HepG2 (cell line): ENCODE results near the gene CADM4. TPM values are rescaled to one million over a fixed set of nuclear protein-coding genes. Genes with fewer than 3 reads are reported as not detected.

Source experiments
- ATAC-seq: fragments of 200-7000 bp; cut with Tn5 transposase; 3 replicates; pipeline ENCODE4 v1.9.1; 2020; ENCODE audit warnings: mild to moderate bottlenecking, moderate library complexity
- BruUV-seq: library from RNA; stranded (reverse); fragments of 400-500 nt; replicated peaks from 2 replicates; lab custom pipeline; 2021; lab: Mats Ljungman, UMichigan
- CTCF ChIA-PET: fragments of 300-600 bp; formaldehyde crosslinking; extraction: SDS; loops from one replicate; lab custom pipeline; 2021; ENCODE audit warnings: low total read pairs, inconsistent platforms, low intra/inter-chr PET ratio; lab: Yijun Ruan, JAX
- POLR2A ChIA-PET: fragments of 350-600 bp; sonication (Branson Sonifier 250); formaldehyde crosslinking; loops from one replicate; lab custom pipeline; 2020; ENCODE audit warnings: antibody characterized with exemption, inconsistent platforms; lab: Yijun Ruan, JAX
- DNase-seq: peaks from one replicate; pipeline ENCODE4 v3.0.0-alpha.2; 2015; ENCODE audit warnings: low spot score
- FAIRE-seq: peaks from 3 replicates; lab custom pipeline; 2011; peaks lifted over from hg19 to GRCh38; lab: Jason Lieb, UNC
- H2AFZ ChIP-seq: one replicate; pipeline ENCODE4 v1.6.1; 2011; ENCODE audit warnings: low read length, inconsistent platforms
- H3K27ac ChIP-seq: fragments of 300-600 bp; 3 replicates; pipeline ENCODE4 v1.8.0; 2011; ENCODE audit warnings: mixed run types, mild to moderate bottlenecking, mixed read lengths, low read length, inconsistent platforms; ENCODE audit not compliant: insufficient read depth; ENCODE audit errors: extremely low read length
- H3K27me3 ChIP-seq, 2 experiments: fragments of 200-600 bp in 1 of 2; 2 replicates in 1 of 2; 3 replicates in 1 of 2; pipeline versions ENCODE4 v1.6.0 to v1.8.0; 2011; ENCODE audit warnings: low read length in 2 of 2, mild to moderate bottlenecking in 2 of 2, moderate library complexity in 2 of 2, inconsistent platforms in 1 of 2; ENCODE audit not compliant: insufficient read depth in 2 of 2, control insufficient read depth in 1 of 2
- H3K36me3 ChIP-seq, 2 experiments: fragments of 200-600 bp in 1 of 2; replicated peaks in 1 of 2; 2 replicates in 1 of 2; 3 replicates in 1 of 2; pipeline versions ENCODE4 v1.5.1 to v1.8.0; 2011; ENCODE audit warnings: low read length in 2 of 2, inconsistent platforms in 1 of 2; ENCODE audit not compliant: insufficient read depth in 2 of 2, control insufficient read depth in 1 of 2
- H3K4me1 ChIP-seq: 2 replicates; pipeline ENCODE4 v1.5.1; 2012; ENCODE audit warnings: low read length, inconsistent platforms; ENCODE audit not compliant: insufficient read depth
- H3K4me2 ChIP-seq: 2 replicates; pipeline ENCODE4 v1.6.0; 2011; ENCODE audit warnings: low read depth, low read length, inconsistent platforms
- H3K4me3 ChIP-seq, 3 experiments: fragments of 200-600 bp in 1 of 3; sonication (generic), shearing (Covaris generic) in 1 of 3; replicated peaks in 1 of 3; 2 replicates each; pipeline ENCODE4 v1.5.1; 2011 to 2016; ENCODE audit warnings: low read length in 3 of 3, inconsistent platforms in 2 of 3, low read depth in 2 of 3, mild to moderate bottlenecking in 2 of 3, control low read depth in 1 of 3, mixed read lengths in 1 of 3; ENCODE audit not compliant: insufficient read depth in 1 of 3
- H3K79me2 ChIP-seq: one replicate; pipeline ENCODE4 v1.6.1; 2011; ENCODE audit warnings: low read length, inconsistent platforms; ENCODE audit not compliant: insufficient read depth
- H3K9ac ChIP-seq: 2 replicates; pipeline ENCODE4 v1.6.0; 2011; ENCODE audit warnings: mild to moderate bottlenecking, low read depth, low read length, inconsistent platforms; ENCODE audit not compliant: insufficient read depth
- H3K9me3 ChIP-seq: 2 replicates; pipeline ENCODE4 v1.5.1; 2012; ENCODE audit warnings: mild to moderate bottlenecking, low read length
- H4K20me1 ChIP-seq: 2 replicates; pipeline ENCODE4 v1.6.0; 2011; ENCODE audit warnings: inconsistent platforms, mild to moderate bottlenecking, low read length, moderate library complexity; ENCODE audit not compliant: insufficient read depth
- CHD2 ChIP-seq: IDR thresholded peaks from 2 replicates; pipeline ENCODE4 v1.6.1; 2011; ENCODE audit warnings: low read depth, low read length, improper control_type of control experiment
- CSRNP1 ChIP-seq: sonication (generic); formaldehyde crosslinking; IDR thresholded peaks from 2 replicates; pipeline ENCODE4 v1.8.1; 2023; ENCODE audit warnings: mild to moderate bottlenecking, missing genetic modification reagents
- DMTF1 ChIP-seq: sonication (generic); formaldehyde crosslinking; IDR thresholded peaks from 2 replicates; pipeline ENCODE4 v1.4.0; 2020; ENCODE audit warnings: mild to moderate bottlenecking, missing genetic modification reagents
- HHEX ChIP-seq: IDR thresholded peaks from 2 replicates; pipeline ENCODE4 v1.6.1; 2016; ENCODE audit warnings: control low read depth
- REST ChIP-seq, 2 experiments: IDR thresholded peaks; 2 replicates each; pipeline ENCODE4 v1.6.1; 2011 to 2012; ENCODE audit warnings: low read length in 2 of 2, borderline replicate concordance in 1 of 2, low read depth in 1 of 2, mild to moderate bottlenecking in 1 of 2, moderate library complexity in 1 of 2
- RNF2 ChIP-seq: fragments of 450-650 bp; conservative IDR thresholded peaks from 2 replicates; pipeline ENCODE4 v1.6.1; 2016; ENCODE audit warnings: low read depth
- SCMH1 ChIP-seq: sonication (generic); formaldehyde crosslinking; IDR thresholded peaks from 2 replicates; pipeline ENCODE4 v1.9.0; 2021; ENCODE audit warnings: missing genetic modification reagents, mild to moderate bottlenecking, borderline replicate concordance
- SKI ChIP-seq: fragments of 450-650 bp; IDR thresholded peaks from one replicate; pipeline ENCODE4 v1.6.1; 2018; ENCODE audit warnings: mild to moderate bottlenecking; ENCODE audit not compliant: partially characterized antibody
- ZNF274 ChIP-seq: sonication (generic); formaldehyde crosslinking; IDR thresholded peaks from 2 replicates; pipeline ENCODE4 v1.5.1; 2020; ENCODE audit warnings: mild to moderate bottlenecking, missing genetic modification reagents
- ZNF331 ChIP-seq: sonication (generic); formaldehyde crosslinking; IDR thresholded peaks from 2 replicates; pipeline ENCODE4 v1.4.0; 2020; ENCODE audit warnings: missing genetic modification reagents
- ZNF501 ChIP-seq: sonication (generic); formaldehyde crosslinking; IDR thresholded peaks from 2 replicates; pipeline ENCODE4 v1.5.1; 2020; ENCODE audit warnings: mild to moderate bottlenecking, moderate library complexity, missing genetic modification reagents
- ZNF569 ChIP-seq: sonication (generic); formaldehyde crosslinking; IDR thresholded peaks from 2 replicates; pipeline ENCODE4 v1.5.0; 2020; ENCODE audit warnings: mild to moderate bottlenecking, missing genetic modification reagents, moderate library complexity, borderline replicate concordance
- ZNF768 ChIP-seq: sonication (generic); formaldehyde crosslinking; IDR thresholded peaks from 2 replicates; pipeline ENCODE4 v1.4.0; 2020; ENCODE audit warnings: missing genetic modification reagents
- WGBS: methylation state at CpG from one replicate; pipeline ENCODE4 v1.1.6; 2017; ENCODE audit warnings: low lambda C conversion rate; 5-methylcytosine and 5-hydroxymethylcytosine counted together
- in situ Hi-C: cut with HindIII; loops from 2 replicates; pipeline ENCODE4 v1.10.0; 2017; ENCODE audit warnings: low pct_unique_long_range_greater_than_20kb; ENCODE audit not compliant: extremely low pct_ligation_motif_present
- intact Hi-C: fragments of 100-400 bp; cut with micrococcal nuclease; formaldehyde crosslinking; loops from one replicate; pipeline ENCODE4 v1.10.0; 2022; ENCODE audit not compliant: unreplicated experiment
- polyA plus RNA-seq, 8 experiments: library from polyadenylated mRNA; depleted of rRNA in 3 of 8; stranded (reverse) in 7 of 8; unstranded in 1 of 8; fragments of >200 nt; fragmentation: Illumina TruSeq in 4 of 8; extraction: Trizol in 4 of 8; gene quantifications; 2 replicates each; pipeline versions ENCODE4 v1.2.1 to v1.2.3, GENCODE V29; 2011 to 2016; ENCODE audit warnings: low read depth in 4 of 8, missing spikeins in 1 of 8, mixed read lengths in 1 of 8; ENCODE audit not compliant: insufficient read depth in 1 of 8
- total RNA-seq, 5 experiments: library from RNA; depleted of rRNA; stranded (reverse); fragments of >200 nt; fragmentation: Illumina TruSeq; extraction: Trizol; gene quantifications; 2 replicates each; pipeline ENCODE4 v1.2.3, GENCODE V29; 2016; ENCODE audit warnings: low read depth in 1 of 5

Gene CADM4
- total and polyA plus RNA-seq, 2 of the 13 experiments (the other 11 are each of a cell fraction or from before 2014, with no cell fraction given): 8.5 to 16.0 TPM

- in situ Hi-C loops (no loop called here), intact Hi-C loops (no loop called here)
Measured at GRCh38 chr19:43648633-43649032, 9.0 kb upstream of the CADM4 start.

GRCh38 chr19:43644181-43644580 is 4.5 kb upstream of the CADM4 start:
- peaks cover 11% of the 10 kb centered on the region for H3K4me1 ChIP-seq
- no peak for ATAC-seq
- no TSS peak for BruUV-seq
- intact Hi-C loops: no loop called here
- no peaks in the 10 kb centered on the region for H3K9me3 ChIP-seq
- H4K20me1 ChIP-seq: no peaks in the 10 kb centered on the region
- no peak overlapping the region for H3K4me3 ChIP-seq
- no peak overlapping the region for H2AFZ ChIP-seq
- no peak overlapping the region for H3K4me2 ChIP-seq
- WGBS: 55% methylated on average over 13 of the region's 13 CpGs
- FAIRE-seq: no peak
- ChIA-PET CTCF (no interaction called here), POLR2A (no interaction called here)
- H3K27ac ChIP-seq: no peak overlapping the region
- H3K9ac ChIP-seq: no peak overlapping the region
- H3K79me2 ChIP-seq: no peaks in the 10 kb centered on the region
- H3K36me3 ChIP-seq: no peaks in the 10 kb centered on the region
- in situ Hi-C loops: no loop called here
- DNase-seq: no peak
- no peaks in the 10 kb centered on the region for H3K27me3 ChIP-seq
- TF ChIP-seq CSRNP1 (CRISPR knock-in tag): no peak
- no peak for TF ChIP-seq RNF2
- no peak for TF ChIP-seq SKI
- no peak for TF ChIP-seq ZNF501
- TF ChIP-seq ZNF569 (CRISPR knock-in tag): no peak
- no peak for TF ChIP-seq SCMH1 (CRISPR knock-in tag)
- TF ChIP-seq DMTF1 (CRISPR knock-in tag): no peak
- no peak for TF ChIP-seq ZNF274 (CRISPR knock-in tag)
- TF ChIP-seq HHEX (CRISPR knock-in tag): no peak
- TF ChIP-seq ZNF331: no peak
- TF ChIP-seq REST (IDR thresholded peaks at IDR 0.05; ENCODE audit: borderline replicate concordance in 1 of 2, low read depth in 1 of 2, low read length in 2 of 2): no peak

More at GRCh38 chr19:43648633-43649032, 9.0 kb upstream of the CADM4 start:
- TF ChIP-seq CHD2 (no peak), ZNF768 (peak; percentile 97)
- TF ChIP-seq, all 625 proteins: peak for 1
- Histone ChIP-seq H3K79me2 (no peaks in the 10 kb centered on the region), H4K20me1 (no peaks in the 10 kb centered on the region), H3K9ac (no peak overlapping the region), H3K27me3 (no peaks in the 10 kb centered on the region), H3K4me2 (no peak overlapping the region), H2AFZ (no peak overlapping the region), H3K9me3 (no peaks in the 10 kb centered on the region), H3K4me1 (peaks cover 8% of the 10 kb centered on the region), H3K4me3 (no peak overlapping the region), H3K27ac (no peak overlapping the region), H3K36me3 (no peaks in the 10 kb centered on the region)
- ChIA-PET CTCF (no interaction called here), POLR2A (no interaction called here)
- DNase-seq (no peak), FAIRE-seq (no peak), ATAC-seq (no peak)
- no TSS peak for BruUV-seq
- WGBS: 96% methylated on average over 6 of the region's 6 CpGs
